ENCODE measurements around the gene THOC6.

DNA sequence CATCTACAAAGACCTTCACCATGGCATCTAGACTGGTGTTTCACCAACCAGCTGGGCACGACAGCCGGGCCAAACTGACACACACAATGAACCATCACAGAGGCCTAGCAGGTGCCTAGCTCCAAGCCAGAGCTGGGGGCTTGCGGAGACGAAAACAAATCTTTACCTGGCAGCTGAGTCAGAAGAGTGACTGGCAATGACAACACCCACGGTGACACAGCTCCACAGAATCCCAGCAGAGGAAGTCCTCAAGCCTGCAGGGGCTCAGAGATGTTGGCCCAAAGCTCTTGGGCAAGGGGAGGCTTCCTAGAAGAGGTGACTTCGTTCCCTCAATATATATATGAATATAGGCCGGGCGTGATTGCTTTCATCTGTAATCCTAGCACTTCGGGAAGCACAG, 27.7 kb downstream of the THOC6 start:
- TF ChIP-seq FOS (IDR thresholded peaks at IDR 0.05; ENCODE audit: borderline replicate concordance, insufficient read depth, low read length) (no peak), EZH2 (IDR thresholded peaks at IDR 0.05; ENCODE audit: borderline replicate concordance, low read depth, low read length, severe bottlenecking) (no peak), POLR2AphosphoS5 (IDR thresholded peaks at IDR 0.05; ENCODE audit: insufficient read depth, low read depth, low read length) (no peak), POLR2A (IDR thresholded peaks at IDR 0.05; ENCODE audit: low read depth, low read length) (no peak)
- TF ChIP-seq, protein P1, sequence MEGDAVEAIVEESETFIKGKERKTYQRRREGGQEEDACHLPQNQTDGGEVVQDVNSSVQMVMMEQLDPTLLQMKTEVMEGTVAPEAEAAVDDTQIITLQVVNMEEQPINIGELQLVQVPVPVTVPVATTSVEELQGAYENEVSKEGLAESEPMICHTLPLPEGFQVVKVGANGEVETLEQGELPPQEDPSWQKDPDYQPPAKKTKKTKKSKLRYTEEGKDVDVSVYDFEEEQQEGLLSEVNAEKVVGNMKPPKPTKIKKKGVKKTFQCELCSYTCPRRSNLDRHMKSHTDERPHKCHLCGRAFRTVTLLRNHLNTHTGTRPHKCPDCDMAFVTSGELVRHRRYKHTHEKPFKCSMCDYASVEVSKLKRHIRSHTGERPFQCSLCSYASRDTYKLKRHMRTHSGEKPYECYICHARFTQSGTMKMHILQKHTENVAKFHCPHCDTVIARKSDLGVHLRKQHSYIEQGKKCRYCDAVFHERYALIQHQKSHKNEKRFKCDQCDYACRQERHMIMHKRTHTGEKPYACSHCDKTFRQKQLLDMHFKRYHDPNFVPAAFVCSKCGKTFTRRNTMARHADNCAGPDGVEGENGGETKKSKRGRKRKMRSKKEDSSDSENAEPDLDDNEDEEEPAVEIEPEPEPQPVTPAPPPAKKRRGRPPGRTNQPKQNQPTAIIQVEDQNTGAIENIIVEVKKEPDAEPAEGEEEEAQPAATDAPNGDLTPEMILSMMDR (IDR thresholded peaks at IDR 0.05; ENCODE audit: extremely low read depth in 1 of 2, insufficient read depth in 1 of 2, low read depth in 1 of 2, low read length in 2 of 2) = no peak

Measured in endothelial cell of umbilical vein (primary cell).